Measurements from ENCODE around the gene RAD51B.

RAD51B gene

GRCh38 chr14:68669603-68670358 is 850.2 kb downstream of the RAD51B start:
- DNase-seq, result no peak

- DNase-seq, result no peak
Measured at GRCh38 chr14:68670359-68670715, 850.8 kb downstream of the RAD51B start.

- no peak for DNase-seq
Measured at GRCh38 chr14:68671909-68672308, 852.3 kb downstream of the RAD51B start.

GRCh38 chr14:68672609-68673285 is 853.2 kb downstream of the RAD51B start:
- DNase-seq, result no peak

- DNase-seq, result no peak
Measured at GRCh38 chr14:68673464-68673863, 853.9 kb downstream of the RAD51B start.

- DNase-seq, result no peak
Measured at GRCh38 chr14:68674538-68675232, 855.1 kb downstream of the RAD51B start.

- DNase-seq, result no peak
Measured at GRCh38 chr14:68675233-68675577, 855.6 kb downstream of the RAD51B start.

GRCh38 chr14:68676511-68676943 is 856.9 kb downstream of the RAD51B start:
- DNase-seq, result no peak

GRCh38 chr14:68677476-68677875 is 857.9 kb downstream of the RAD51B start:
- DNase-seq, result no peak

- no peak for DNase-seq
Measured at GRCh38 chr14:68677901-68678300, 858.3 kb downstream of the RAD51B start.

- no peak for DNase-seq
Measured at GRCh38 chr14:68678471-68678870, 858.9 kb downstream of the RAD51B start.

- no peak for DNase-seq
Measured at GRCh38 chr14:68679301-68679700, 859.7 kb downstream of the RAD51B start.

- no peak for DNase-seq
Measured at GRCh38 chr14:68679746-68680467, 860.3 kb downstream of the RAD51B start.

GRCh38 chr14:68680541-68681051 is 861.0 kb downstream of the RAD51B start:
- DNase-seq, result no peak

- no peak for DNase-seq
Measured at GRCh38 chr14:68681256-68682011, 861.9 kb downstream of the RAD51B start.

GRCh38 chr14:68682166-68683103 is 862.9 kb downstream of the RAD51B start:
- no peak for DNase-seq

GRCh38 chr14:68683326-68683725 is 863.7 kb downstream of the RAD51B start:
- no peak for DNase-seq

- no peak for DNase-seq
Measured at GRCh38 chr14:68684466-68685418, 865.2 kb downstream of the RAD51B start.

- DNase-seq, result no peak
Measured at GRCh38 chr14:68685419-68686204, 866.0 kb downstream of the RAD51B start.

All from DMS 273 treated with DMSO at 0.1 percent for 48 hours (cell line).